ENCODE measurements around the gene SMARCD2.

DNA sequence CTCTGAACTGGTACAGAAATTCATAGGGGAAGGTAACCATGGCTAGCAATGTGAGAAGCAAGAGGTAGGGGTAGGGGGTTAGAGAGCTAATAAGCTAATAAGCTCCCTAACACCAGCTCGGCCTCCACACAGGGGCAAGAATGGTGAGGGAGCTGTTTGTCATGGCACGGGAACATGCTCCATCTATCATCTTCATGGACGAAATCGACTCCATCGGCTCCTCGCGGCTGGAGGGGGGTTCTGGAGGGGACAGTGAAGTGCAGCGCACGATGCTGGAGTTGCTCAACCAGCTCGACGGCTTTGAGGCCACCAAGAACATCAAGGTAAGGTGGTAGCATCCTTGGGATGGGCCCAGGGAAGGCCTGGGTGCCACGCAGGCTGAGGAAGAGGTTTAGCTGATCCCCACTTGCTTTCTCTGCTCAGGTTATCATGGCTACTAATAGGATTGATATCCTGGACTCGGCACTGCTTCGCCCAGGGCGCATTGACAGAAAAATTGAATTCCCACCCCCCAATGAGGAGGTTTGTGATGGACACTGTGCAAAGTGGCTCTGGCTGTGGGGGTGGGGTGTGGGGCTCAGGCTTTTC, 11.5 kb downstream of the SMARCD2 start:
- TF ChIP-seq EZH2 (IDR thresholded peaks at IDR 0.05) (no peak), FOXP2 (optimal IDR thresholded peaks at IDR 0.05; ENCODE audit: control extremely low read depth, extremely low read length, insufficient read depth) (no peak), POLR2AphosphoS5 (IDR thresholded peaks at IDR 0.05; ENCODE audit: borderline replicate concordance, low read depth, low read length) (no peak)

Data from SK-N-MC (cell line).